Natural killer cell treated with Interleukin-12 subunit alpha and Interleukin-12 subunit beta and Interleukin-15 and Interleukin-18, amount 100 ng/mL, for 72 hours (primary cell): Measurements from ENCODE around the gene CRYBG3. TPM values are rescaled to one million over a fixed set of nuclear protein-coding genes. Genes with fewer than 3 reads are reported as not detected.
A peak's percentile ranks its signal among the peaks of the same experiment; 100 is the strongest.
"Not testable (repeated sequence)": the region's sequence is repeated elsewhere in the genome, so short reads cannot be mapped to it uniquely, and the experiment has no call there.

ENCODE experiments used
- ATAC-seq, 2 donors: fragments of 150-1000 bp; cut with Tn5 transposase in 1 of 2; sonication (Bioruptor Pico), chemical (Tn5 transposase) in 1 of 2; 2 replicates each; pipeline ENCODE4 v1.10.0; 2021
- DNase-seq: peaks from one replicate; pipeline ENCODE4 v3.0.0; 2022; ENCODE audit warnings: low spot score
- H3K27ac Mint-ChIP-seq, 2 donors: 1 replicate in 1 of 2; 2 replicates in 1 of 2; pipeline ENCODE4 v1.8.0; 2022; ENCODE audit warnings: mixed read lengths in 2 of 2, mild to moderate bottlenecking in 1 of 2, moderate library complexity in 1 of 2
- H3K27me3 Mint-ChIP-seq, 2 donors: 1 replicate in 1 of 2; 2 replicates in 1 of 2; pipeline ENCODE4 v1.8.0; 2022; ENCODE audit warnings: mixed read lengths in 2 of 2
- H3K36me3 Mint-ChIP-seq: one replicate; pipeline ENCODE4 v1.8.0; 2022; ENCODE audit warnings: mixed read lengths
- H3K4me1 Mint-ChIP-seq, 2 donors: 1 replicate in 1 of 2; 2 replicates in 1 of 2; pipeline ENCODE4 v1.8.0; 2022; ENCODE audit warnings: low read depth in 2 of 2, mixed read lengths in 2 of 2, mild to moderate bottlenecking in 1 of 2
- H3K4me3 Mint-ChIP-seq: one replicate; pipeline ENCODE4 v1.8.0; 2022; ENCODE audit warnings: mixed read lengths
- H3K9me3 Mint-ChIP-seq: 2 replicates; pipeline ENCODE4 v1.8.0; 2022; ENCODE audit warnings: mixed read lengths
- total RNA-seq, 2 donors: library from RNA; stranded (reverse); gene quantifications; one replicate each; pipeline ENCODE4 v1.2.3, GENCODE V29; 2022

The CRYBG3 gene
- total RNA-seq, 2 donors from 2014 or later = 1.1 TPM

- Mint-ChIP-seq H3K27me3 (no peaks in the 10 kb centered on the region), H3K4me1 (no peaks in the 10 kb centered on the region), H3K4me3 (no peak overlapping the region), H3K27ac (no peak overlapping the region), H3K36me3 (no peaks in the 10 kb centered on the region), H3K9me3 (no peaks in the 10 kb centered on the region)
- no peak for ATAC-seq
- no peak for DNase-seq
Observed at GRCh38 chr3:97892852-97893251, 71.0 kb downstream of the CRYBG3 start.

- Mint-ChIP-seq H3K4me1 (no peaks in the 10 kb centered on the region), H3K27me3 (no peaks in the 10 kb centered on the region), H3K27ac (no peak overlapping the region), H3K36me3 (no peaks in the 10 kb centered on the region), H3K4me3 (no peak overlapping the region), H3K9me3 (no peaks in the 10 kb centered on the region)
- ATAC-seq (no peak), DNase-seq (no peak)
Observed at GRCh38 chr3:97895216-97895615, 73.4 kb downstream of the CRYBG3 start.

- DNase-seq (no peak), ATAC-seq (no peak)
- Mint-ChIP-seq H3K4me1 (no peaks in the 10 kb centered on the region), H3K27me3 (peaks cover 0 to 5% of the 10 kb centered on the region in 2 donors), H3K27ac (no peak overlapping the region), H3K4me3 (no peak overlapping the region), H3K9me3 (no peaks in the 10 kb centered on the region), H3K36me3 (no peaks in the 10 kb centered on the region)
Observed at GRCh38 chr3:97896129-97896528, 74.3 kb downstream of the CRYBG3 start.

GRCh38 chr3:97896547-97896946, 74.7 kb downstream of the CRYBG3 start:
- Mint-ChIP-seq H3K9me3 (no peaks in the 10 kb centered on the region), H3K36me3 (no peaks in the 10 kb centered on the region), H3K27me3 (peaks cover 0 to 5% of the 10 kb centered on the region in 2 donors), H3K27ac (no peak overlapping the region), H3K4me1 (no peaks in the 10 kb centered on the region), H3K4me3 (no peak overlapping the region)
- DNase-seq (no peak), ATAC-seq (no peak)

GRCh38 chr3:97899331-97899730, 77.5 kb downstream of the CRYBG3 start:
- Mint-ChIP-seq H3K27me3 (peaks cover 7 to 16% of the 10 kb centered on the region in 2 donors), H3K36me3 (no peaks in the 10 kb centered on the region), H3K9me3 (no peaks in the 10 kb centered on the region), H3K27ac (no peak overlapping the region), H3K4me3 (no peak overlapping the region), H3K4me1 (no peaks in the 10 kb centered on the region)
- no peak for ATAC-seq
- no peak for DNase-seq

GRCh38 chr3:97901313-97902248, 79.8 kb downstream of the CRYBG3 start:
- Mint-ChIP-seq H3K4me1 (no peaks in the 10 kb centered on the region), H3K36me3 (no peaks in the 10 kb centered on the region), H3K9me3 (no peaks in the 10 kb centered on the region), H3K4me3 (no peak overlapping the region), H3K27ac (no peak overlapping the region), H3K27me3 (peaks cover 7 to 16% of the 10 kb centered on the region in 2 donors)
- DNase-seq (no peak), ATAC-seq (no peak)

GRCh38 chr3:97909830-97910229, 88.0 kb downstream of the CRYBG3 start:
- H3K4me3 Mint-ChIP-seq = peak overlapping the region; percentile 62
- H3K4me1 Mint-ChIP-seq = peaks cover 9 to 13% of the 10 kb centered on the region in 2 donors
- H3K27me3 Mint-ChIP-seq, H3K27ac Mint-ChIP-seq, ATAC-seq, DNase-seq, H3K9me3 Mint-ChIP-seq, H3K36me3 Mint-ChIP-seq: not testable (repeated sequence)

- Mint-ChIP-seq H3K4me1 (peaks cover 9 to 13% of the 10 kb centered on the region in 2 donors), H3K4me3 (peak overlapping the region; percentile 62), H3K27ac (peak overlapping the region; percentile 7 to 76)
- not testable (repeated sequence) for H3K9me3 Mint-ChIP-seq, DNase-seq, ATAC-seq, H3K36me3 Mint-ChIP-seq, H3K27me3 Mint-ChIP-seq
Observed at GRCh38 chr3:97910236-97910831, 88.5 kb downstream of the CRYBG3 start.

GRCh38 chr3:97910931-97911351, 89.1 kb downstream of the CRYBG3 start:
- ATAC-seq (peak; percentile 56 to 66), DNase-seq (no peak)

GRCh38 chr3:97911459-97911858, 89.6 kb downstream of the CRYBG3 start:
- Mint-ChIP-seq H3K9me3 (no peaks in the 10 kb centered on the region), H3K27ac (no peak overlapping the region), H3K4me3 (peak overlapping the region; percentile 2), H3K4me1 (peaks cover 9 to 13% of the 10 kb centered on the region in 2 donors), H3K27me3 (peaks cover 0 to 4% of the 10 kb centered on the region in 2 donors), H3K36me3 (no peaks in the 10 kb centered on the region)
- DNase-seq = no peak
- no peak for ATAC-seq

More at GRCh38 chr3:97910931-97911351, 89.1 kb downstream of the CRYBG3 start:
- Mint-ChIP-seq H3K36me3 (no peaks in the 10 kb centered on the region), H3K27ac (peak overlapping the region; percentile 7 to 76), H3K27me3 (peaks cover 0 to 4% of the 10 kb centered on the region in 2 donors), H3K9me3 (no peaks in the 10 kb centered on the region), H3K4me3 (peak overlapping the region; percentile 62), H3K4me1 (peaks cover 9 to 13% of the 10 kb centered on the region in 2 donors)

GRCh38 chr3:97914388-97914787, 92.6 kb downstream of the CRYBG3 start:
- H3K27me3 Mint-ChIP-seq = peaks cover 0 to 6% of the 10 kb centered on the region in 2 donors
- H3K36me3 Mint-ChIP-seq = no peaks in the 10 kb centered on the region
- H3K9me3 Mint-ChIP-seq = no peaks in the 10 kb centered on the region
- peaks cover 9 to 13% of the 10 kb centered on the region in 2 donors for H3K4me1 Mint-ChIP-seq
- no peak for ATAC-seq
- DNase-seq = no peak
- H3K27ac Mint-ChIP-seq = no peak overlapping the region
- H3K4me3 Mint-ChIP-seq = no peak overlapping the region

- Mint-ChIP-seq H3K36me3 (no peaks in the 10 kb centered on the region), H3K4me3 (no peak overlapping the region), H3K27me3 (peaks cover 8% of the 10 kb centered on the region in 2 donors), H3K27ac (no peak overlapping the region), H3K9me3 (no peaks in the 10 kb centered on the region), H3K4me1 (peaks cover 1 to 2% of the 10 kb centered on the region in 2 donors)
- DNase-seq (no peak), ATAC-seq (no peak)
Observed at GRCh38 chr3:97916576-97916975, 94.8 kb downstream of the CRYBG3 start.

GRCh38 chr3:97917813-97918536, 96.2 kb downstream of the CRYBG3 start:
- Mint-ChIP-seq H3K9me3 (no peaks in the 10 kb centered on the region), H3K27me3 (peaks cover 8 to 15% of the 10 kb centered on the region in 2 donors), H3K4me3 (no peak overlapping the region), H3K4me1 (no peaks in the 10 kb centered on the region), H3K27ac (no peak overlapping the region), H3K36me3 (no peaks in the 10 kb centered on the region)
- DNase-seq (no peak), ATAC-seq (no peak)
